Gastroesophageal sphincter (tissue), 3 donors: Measurements from ENCODE around the gene MEF2C.

Source experiments
- POLR2A ChIP-seq, 2 donors: fragments of 450-650 bp; IDR thresholded peaks; one replicate each; pipeline ENCODE4 v1.6.1; 2017; ENCODE audit warnings: antibody characterized with exemption in 2 of 2, mild to moderate bottlenecking in 2 of 2, moderate library complexity in 1 of 2
- TF ChIP-seq, protein P1 (sequence below), 4 experiments: fragments of 200-600 bp in 2 of 4; fragments of 450-650 bp in 2 of 4; sonication (generic) in 1 of 4; IDR thresholded peaks; one replicate each; pipeline ENCODE4 v1.5.1; 2017 to 2019; ENCODE audit warnings: antibody characterized with exemption in 4 of 4, mild to moderate bottlenecking in 2 of 4, moderate library complexity in 2 of 4

DNA sequence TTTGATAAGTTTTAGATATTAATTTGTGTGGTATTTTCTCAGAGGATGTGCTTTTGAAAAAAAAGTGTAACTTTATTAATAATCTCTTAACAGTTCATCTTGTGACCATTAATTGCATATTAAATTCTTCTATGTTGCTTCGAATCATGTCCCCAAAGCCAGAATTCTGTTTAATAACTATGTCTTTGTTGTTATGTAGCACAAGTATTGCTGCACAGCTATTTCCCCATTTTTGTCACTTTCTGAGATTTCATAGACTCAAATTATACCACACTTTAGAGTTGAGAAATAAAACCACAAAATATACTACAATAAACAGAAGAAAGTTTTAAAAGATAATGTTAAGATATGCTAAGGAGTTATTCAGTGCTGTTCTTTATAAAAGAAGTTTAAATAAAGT, 2.8 kb downstream of the MEF2C start:
- TF ChIP-seq, protein P1, sequence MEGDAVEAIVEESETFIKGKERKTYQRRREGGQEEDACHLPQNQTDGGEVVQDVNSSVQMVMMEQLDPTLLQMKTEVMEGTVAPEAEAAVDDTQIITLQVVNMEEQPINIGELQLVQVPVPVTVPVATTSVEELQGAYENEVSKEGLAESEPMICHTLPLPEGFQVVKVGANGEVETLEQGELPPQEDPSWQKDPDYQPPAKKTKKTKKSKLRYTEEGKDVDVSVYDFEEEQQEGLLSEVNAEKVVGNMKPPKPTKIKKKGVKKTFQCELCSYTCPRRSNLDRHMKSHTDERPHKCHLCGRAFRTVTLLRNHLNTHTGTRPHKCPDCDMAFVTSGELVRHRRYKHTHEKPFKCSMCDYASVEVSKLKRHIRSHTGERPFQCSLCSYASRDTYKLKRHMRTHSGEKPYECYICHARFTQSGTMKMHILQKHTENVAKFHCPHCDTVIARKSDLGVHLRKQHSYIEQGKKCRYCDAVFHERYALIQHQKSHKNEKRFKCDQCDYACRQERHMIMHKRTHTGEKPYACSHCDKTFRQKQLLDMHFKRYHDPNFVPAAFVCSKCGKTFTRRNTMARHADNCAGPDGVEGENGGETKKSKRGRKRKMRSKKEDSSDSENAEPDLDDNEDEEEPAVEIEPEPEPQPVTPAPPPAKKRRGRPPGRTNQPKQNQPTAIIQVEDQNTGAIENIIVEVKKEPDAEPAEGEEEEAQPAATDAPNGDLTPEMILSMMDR (IDR thresholded peaks at IDR 0.05) = no peak
- TF ChIP-seq POLR2A (IDR thresholded peaks at IDR 0.05) = no peak
